Karpas-422 (cell line): ENCODE data around the gene LENG8. TPM values are rescaled to one million over a fixed set of nuclear protein-coding genes. Genes with fewer than 3 reads are reported as not detected.
"Not testable (repeated sequence)": the region's sequence is repeated elsewhere in the genome, so short reads cannot be mapped to it uniquely, and the experiment has no call there.

Experiments
- DNase-seq: peaks from one replicate; pipeline ENCODE4 v3.0.0-alpha.2; 2015
- H2AFZ ChIP-seq: fragments of 200-600 bp; sonication (generic); 2 replicates; pipeline ENCODE4 v1.6.1; 2014; ENCODE audit warnings: antibody characterized with exemption, low read length, mixed read lengths
- H3K27ac ChIP-seq: fragments of 200-600 bp; sonication (generic); 2 replicates; pipeline ENCODE4 v1.5.1; 2014; ENCODE audit warnings: mild to moderate bottlenecking, low read length, moderate library complexity
- H3K27me3 ChIP-seq: fragments of 200-600 bp; sonication (generic); 2 replicates; pipeline ENCODE4 v1.6.1; 2014; ENCODE audit warnings: low read length, mixed read lengths
- H3K36me3 ChIP-seq: fragments of 200-600 bp; sonication (generic); 2 replicates; pipeline ENCODE4 v1.6.1; 2014; ENCODE audit warnings: low read length, mixed read lengths; ENCODE audit not compliant: insufficient read depth
- H3K4me1 ChIP-seq: fragments of 200-600 bp; sonication (generic); 2 replicates; pipeline ENCODE4 v1.6.1; 2014; ENCODE audit warnings: mild to moderate bottlenecking, low read length, mixed read lengths
- H3K4me2 ChIP-seq: fragments of 200-600 bp; sonication (generic); 2 replicates; pipeline ENCODE4 v1.6.1; 2014; ENCODE audit warnings: low read length, low read depth, mild to moderate bottlenecking; ENCODE audit not compliant: poor library complexity, severe bottlenecking
- H3K4me3 ChIP-seq: fragments of 200-600 bp; sonication (generic); 2 replicates; pipeline ENCODE4 v1.5.1; 2014; ENCODE audit warnings: mild to moderate bottlenecking, antibody characterized with exemption, low read length, mixed read lengths
- H3K79me2 ChIP-seq: fragments of 200-600 bp; sonication (generic); 2 replicates; pipeline ENCODE4 v1.6.1; 2014; ENCODE audit warnings: mild to moderate bottlenecking, low read length, mixed read lengths
- H3K9ac ChIP-seq: fragments of 200-600 bp; sonication (generic); 2 replicates; pipeline ENCODE4 v1.6.0; 2014; ENCODE audit warnings: low read length
- H3K9me2 ChIP-seq: fragments of 200-600 bp; sonication (generic), shearing (Covaris generic); replicated peaks from 2 replicates; pipeline ENCODE4 v1.6.0; 2014; ENCODE audit warnings: mild to moderate bottlenecking, low read length, moderate library complexity; ENCODE audit not compliant: insufficient read depth
- H3K9me3 ChIP-seq: fragments of 300-700, 200-600 bp; sonication (generic); 2 replicates; pipeline ENCODE4 v1.6.1; 2014; ENCODE audit warnings: low read length, mixed read lengths
- H4K20me1 ChIP-seq: fragments of 200-600 bp; sonication (generic); 2 replicates; pipeline ENCODE4 v1.6.1; 2014; ENCODE audit warnings: mild to moderate bottlenecking, antibody characterized with exemption, low read length, low read depth; ENCODE audit not compliant: insufficient read depth
- total RNA-seq: library from RNA; depleted of rRNA; stranded (reverse); fragments of >200 nt; shearing (Covaris generic); gene quantifications from 2 replicates; pipeline ENCODE4 v1.2.3, GENCODE V29; 2014; ENCODE audit warnings: low replicate concordance

Gene LENG8
- total RNA-seq, 1 experiment from 2014 or later: 88.3 TPM

GRCh38 chr19:54485851-54486250 is 36.9 kb downstream of the LENG8 start:
- Histone ChIP-seq H2AFZ (no peak overlapping the region), H3K4me3 (no peak overlapping the region), H4K20me1 (no peaks in the 10 kb centered on the region), H3K4me2 (no peak overlapping the region), H3K36me3 (no peaks in the 10 kb centered on the region), H3K9me2 (no peaks in the 10 kb centered on the region), H3K27ac (no peak overlapping the region), H3K79me2 (no peaks in the 10 kb centered on the region), H3K27me3 (no peaks in the 10 kb centered on the region), H3K9ac (no peak overlapping the region), H3K4me1 (no peaks in the 10 kb centered on the region), H3K9me3 (no peaks in the 10 kb centered on the region)
- no peak for DNase-seq

- no peaks in the 10 kb centered on the region for H3K79me2 ChIP-seq
- H3K9me3 ChIP-seq: no peaks in the 10 kb centered on the region
- H2AFZ ChIP-seq: no peak overlapping the region
- no peaks in the 10 kb centered on the region for H3K4me1 ChIP-seq
- no peak overlapping the region for H3K4me2 ChIP-seq
- H3K9me2 ChIP-seq: no peaks in the 10 kb centered on the region
- H3K9ac ChIP-seq: no peak overlapping the region
- no peak overlapping the region for H3K27ac ChIP-seq
- no peaks in the 10 kb centered on the region for H4K20me1 ChIP-seq
- no peak for DNase-seq
- H3K36me3 ChIP-seq: no peaks in the 10 kb centered on the region
- H3K4me3 ChIP-seq: no peak overlapping the region
- H3K27me3 ChIP-seq: no peaks in the 10 kb centered on the region
Observed at GRCh38 chr19:54489341-54489740, 40.3 kb downstream of the LENG8 start.

- no peak overlapping the region for H3K27ac ChIP-seq
- H3K27me3 ChIP-seq: no peaks in the 10 kb centered on the region
- no peaks in the 10 kb centered on the region for H3K36me3 ChIP-seq
- no peaks in the 10 kb centered on the region for H3K79me2 ChIP-seq
- no peaks in the 10 kb centered on the region for H3K9me2 ChIP-seq
- H2AFZ ChIP-seq: no peak overlapping the region
- H3K9ac ChIP-seq: no peak overlapping the region
- no peaks in the 10 kb centered on the region for H3K9me3 ChIP-seq
- H3K4me3 ChIP-seq: no peak overlapping the region
- H3K4me2 ChIP-seq: no peak overlapping the region
- no peak for DNase-seq
- H4K20me1 ChIP-seq: no peaks in the 10 kb centered on the region
- no peaks in the 10 kb centered on the region for H3K4me1 ChIP-seq
Observed at GRCh38 chr19:54489766-54490165, 40.8 kb downstream of the LENG8 start.

GRCh38 chr19:54492568-54492967 is 43.6 kb downstream of the LENG8 start:
- Histone ChIP-seq H3K4me3 (no peak overlapping the region), H3K79me2 (no peaks in the 10 kb centered on the region), H3K9ac (no peak overlapping the region), H2AFZ (no peak overlapping the region), H3K27ac (no peak overlapping the region), H3K36me3 (no peaks in the 10 kb centered on the region), H3K27me3 (no peaks in the 10 kb centered on the region), H3K9me3 (no peaks in the 10 kb centered on the region), H3K4me1 (no peaks in the 10 kb centered on the region), H3K9me2 (no peaks in the 10 kb centered on the region), H4K20me1 (no peaks in the 10 kb centered on the region), H3K4me2 (no peak overlapping the region)
- DNase-seq: no peak

GRCh38 chr19:54493056-54493455 is 44.1 kb downstream of the LENG8 start:
- not testable (repeated sequence) for H3K79me2 ChIP-seq, H3K4me1 ChIP-seq, H3K27me3 ChIP-seq, H3K4me3 ChIP-seq, H2AFZ ChIP-seq, H3K9me3 ChIP-seq, H3K36me3 ChIP-seq, DNase-seq, H3K9ac ChIP-seq, H3K9me2 ChIP-seq, H3K4me2 ChIP-seq, H4K20me1 ChIP-seq, H3K27ac ChIP-seq

GRCh38 chr19:54493967-54494585 is 45.1 kb downstream of the LENG8 start:
- Histone ChIP-seq H3K27me3 (no peaks in the 10 kb centered on the region), H3K4me3 (no peak overlapping the region)
- DNase-seq: no peak

GRCh38 chr19:54495284-54495683 is 46.3 kb downstream of the LENG8 start:
- not testable (repeated sequence) for H3K4me1 ChIP-seq, H4K20me1 ChIP-seq, H3K79me2 ChIP-seq, H3K9ac ChIP-seq, H3K4me3 ChIP-seq, H3K27me3 ChIP-seq, H3K9me2 ChIP-seq, H2AFZ ChIP-seq, DNase-seq, H3K4me2 ChIP-seq, H3K36me3 ChIP-seq, H3K27ac ChIP-seq, H3K9me3 ChIP-seq

More at GRCh38 chr19:54493967-54494585, 45.1 kb downstream of the LENG8 start:
- no peaks in the 10 kb centered on the region for H3K9me2 ChIP-seq
- H3K4me1 ChIP-seq: no peaks in the 10 kb centered on the region
- H4K20me1 ChIP-seq: no peaks in the 10 kb centered on the region
- H3K36me3 ChIP-seq: no peaks in the 10 kb centered on the region
- H3K9me3 ChIP-seq: no peaks in the 10 kb centered on the region
- no peak overlapping the region for H3K9ac ChIP-seq
- no peaks in the 10 kb centered on the region for H3K79me2 ChIP-seq
- H2AFZ ChIP-seq: no peak overlapping the region
- H3K27ac ChIP-seq: no peak overlapping the region
- H3K4me2 ChIP-seq: no peak overlapping the region

GRCh38 chr19:54497747-54498450 is 48.9 kb downstream of the LENG8 start:
- H3K4me2 ChIP-seq, H3K27ac ChIP-seq, H3K9ac ChIP-seq, H3K36me3 ChIP-seq, H3K9me3 ChIP-seq, H3K9me2 ChIP-seq, DNase-seq, H3K4me3 ChIP-seq, H4K20me1 ChIP-seq, H3K4me1 ChIP-seq, H3K79me2 ChIP-seq, H2AFZ ChIP-seq, H3K27me3 ChIP-seq: not testable (repeated sequence)
